Measurements from ENCODE around the gene KDM7A.

DNA sequence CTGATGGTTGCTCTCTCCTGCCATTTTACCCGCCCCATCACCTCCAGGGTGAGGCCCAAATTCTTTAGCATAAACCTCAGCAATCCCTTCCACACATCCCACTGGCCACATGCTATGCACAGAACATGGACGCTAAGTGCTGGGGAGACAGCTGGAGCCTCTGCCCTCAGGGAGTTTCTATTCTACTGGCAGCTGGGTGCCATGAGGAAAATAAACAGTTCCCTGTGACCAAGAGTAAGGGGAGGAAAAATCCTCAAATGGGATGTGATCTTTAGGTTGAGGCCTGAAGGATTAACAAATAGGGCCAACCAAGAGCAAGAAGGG is 115.2 kb downstream of the KDM7A start:
- TF ChIP-seq, protein P1, sequence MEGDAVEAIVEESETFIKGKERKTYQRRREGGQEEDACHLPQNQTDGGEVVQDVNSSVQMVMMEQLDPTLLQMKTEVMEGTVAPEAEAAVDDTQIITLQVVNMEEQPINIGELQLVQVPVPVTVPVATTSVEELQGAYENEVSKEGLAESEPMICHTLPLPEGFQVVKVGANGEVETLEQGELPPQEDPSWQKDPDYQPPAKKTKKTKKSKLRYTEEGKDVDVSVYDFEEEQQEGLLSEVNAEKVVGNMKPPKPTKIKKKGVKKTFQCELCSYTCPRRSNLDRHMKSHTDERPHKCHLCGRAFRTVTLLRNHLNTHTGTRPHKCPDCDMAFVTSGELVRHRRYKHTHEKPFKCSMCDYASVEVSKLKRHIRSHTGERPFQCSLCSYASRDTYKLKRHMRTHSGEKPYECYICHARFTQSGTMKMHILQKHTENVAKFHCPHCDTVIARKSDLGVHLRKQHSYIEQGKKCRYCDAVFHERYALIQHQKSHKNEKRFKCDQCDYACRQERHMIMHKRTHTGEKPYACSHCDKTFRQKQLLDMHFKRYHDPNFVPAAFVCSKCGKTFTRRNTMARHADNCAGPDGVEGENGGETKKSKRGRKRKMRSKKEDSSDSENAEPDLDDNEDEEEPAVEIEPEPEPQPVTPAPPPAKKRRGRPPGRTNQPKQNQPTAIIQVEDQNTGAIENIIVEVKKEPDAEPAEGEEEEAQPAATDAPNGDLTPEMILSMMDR (IDR thresholded peaks at IDR 0.05), result no peak
- TF ChIP-seq ZFX (IDR thresholded peaks at IDR 0.05; ENCODE audit: borderline replicate concordance), result no peak

All from 22Rv1 (cell line).